GM19324 (cell line): Measurements from ENCODE around the gene RAMP1.
"Not testable (repeated sequence)": the region's sequence is repeated elsewhere in the genome, so short reads cannot be mapped to it uniquely, and the experiment has no call there.

Source experiments
- ATAC-seq: cut with Tn5 transposase; IDR thresholded peaks from one replicate; pipeline ENCODE4 v1.9.1; 2021; ENCODE audit warnings: mild to moderate bottlenecking, moderate library complexity; ENCODE audit not compliant: unreplicated experiment, low FRiP score

RAMP1 gene

GRCh38 chr2:237863102-237863511, 3.7 kb downstream of the RAMP1 start:
- ATAC-seq, result no peak

- ATAC-seq, result no peak
These were observed 4.4 kb downstream of the RAMP1 start for GRCh38 chr2:237863689-237864443.

GRCh38 chr2:237864444-237864931, 5.1 kb downstream of the RAMP1 start:
- ATAC-seq, result no peak

DNA sequence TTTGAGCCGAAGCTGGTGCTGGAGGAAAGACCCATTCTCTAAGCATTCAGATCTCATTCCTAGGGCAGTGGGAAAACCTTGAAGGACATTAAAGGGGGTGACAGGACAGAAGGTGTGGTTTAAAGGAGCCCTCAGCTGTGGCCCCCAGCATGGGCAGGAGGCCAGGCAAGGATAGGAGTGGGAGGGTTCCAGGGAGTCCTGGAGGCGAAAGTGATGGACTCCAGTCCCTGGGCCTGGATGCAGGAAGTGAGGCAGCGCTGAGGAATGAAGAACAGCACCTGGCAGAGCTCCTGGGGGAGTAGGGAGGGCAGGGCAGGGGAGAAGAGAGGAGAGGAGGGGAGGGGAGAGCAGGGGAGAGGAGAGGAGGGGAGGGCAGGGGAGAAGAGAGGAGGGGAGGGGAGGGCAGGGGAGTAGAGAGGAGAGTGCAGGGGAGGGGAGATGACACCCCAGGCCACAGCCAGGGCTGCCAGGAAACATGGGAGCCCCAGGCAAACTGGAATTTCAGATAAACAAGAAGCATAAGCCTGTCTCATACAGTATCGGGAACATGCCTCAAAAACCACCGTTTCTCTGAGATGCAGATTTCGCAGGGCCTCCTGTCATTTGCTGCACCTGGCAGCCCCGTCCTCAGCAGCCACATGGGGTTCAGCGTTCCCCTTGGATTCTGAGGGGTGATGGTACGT, 5.7 kb downstream of the RAMP1 start:
- ATAC-seq, result no peak

DNA sequence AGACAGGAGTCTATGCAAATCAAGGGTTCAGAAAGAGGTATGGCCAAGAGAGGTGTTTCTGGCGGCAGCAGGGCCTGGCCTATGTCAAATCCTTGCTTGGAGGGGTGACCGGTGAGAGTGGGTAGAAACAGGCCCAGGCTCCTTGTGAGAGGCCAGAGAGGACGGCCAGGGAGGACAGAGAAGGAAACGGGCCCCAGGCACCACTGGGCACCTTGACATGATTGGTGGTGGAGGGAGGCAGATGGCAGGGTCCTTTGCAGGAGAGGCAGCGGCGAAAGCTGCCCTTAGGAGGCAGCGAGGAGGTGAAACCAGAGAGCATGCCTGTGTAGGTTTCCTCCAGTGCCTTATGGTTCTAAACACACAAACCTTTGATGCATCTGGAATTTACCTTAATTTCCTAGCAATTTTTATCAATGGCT, 6.2 kb downstream of the RAMP1 start:
- ATAC-seq, result no peak

GRCh38 chr2:237866101-237866621, 6.7 kb downstream of the RAMP1 start:
- ATAC-seq, result no peak

- no peak for ATAC-seq
These were observed 8.0 kb downstream of the RAMP1 start for GRCh38 chr2:237867465-237867864.

GRCh38 chr2:237868074-237868473, 8.7 kb downstream of the RAMP1 start:
- not testable (repeated sequence) for ATAC-seq

GRCh38 chr2:237868631-237869342, 9.4 kb downstream of the RAMP1 start:
- ATAC-seq, result no peak

DNA sequence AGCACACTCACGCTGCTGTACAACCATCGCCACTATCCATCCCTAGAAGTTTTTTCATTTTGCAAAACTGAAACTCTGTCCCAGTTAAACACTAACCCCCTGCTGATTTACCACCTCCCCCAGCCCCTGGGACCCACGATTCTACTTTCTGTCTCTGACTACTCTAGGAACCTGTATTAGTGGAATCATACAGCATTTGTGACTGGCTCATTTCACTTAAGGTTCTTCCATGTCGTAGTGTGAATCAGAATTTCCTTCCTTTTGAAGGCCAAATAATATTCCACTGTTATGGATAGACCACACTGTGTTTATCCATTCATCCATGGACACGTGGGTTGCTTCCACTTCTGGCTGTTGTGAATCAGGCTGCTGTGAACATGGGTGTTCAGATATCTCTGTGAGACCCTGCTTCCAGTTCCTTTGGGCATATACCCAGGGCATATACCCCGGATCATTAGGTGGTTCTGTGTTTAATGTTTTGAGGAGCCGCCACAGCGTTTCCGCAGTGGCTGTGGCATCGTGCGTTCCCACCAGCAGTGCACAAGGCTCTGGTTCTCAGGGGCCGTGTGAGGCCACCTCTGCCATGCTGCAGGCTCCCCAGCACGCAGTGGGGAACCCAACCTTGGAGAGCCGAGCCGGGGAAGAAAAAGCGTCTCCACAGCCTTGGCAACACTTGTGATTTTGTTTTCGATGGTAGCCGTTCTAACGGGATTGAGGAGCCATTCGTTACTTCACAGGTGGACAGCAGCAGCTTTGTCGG, 10.1 kb downstream of the RAMP1 start:
- no peak for ATAC-seq

DNA sequence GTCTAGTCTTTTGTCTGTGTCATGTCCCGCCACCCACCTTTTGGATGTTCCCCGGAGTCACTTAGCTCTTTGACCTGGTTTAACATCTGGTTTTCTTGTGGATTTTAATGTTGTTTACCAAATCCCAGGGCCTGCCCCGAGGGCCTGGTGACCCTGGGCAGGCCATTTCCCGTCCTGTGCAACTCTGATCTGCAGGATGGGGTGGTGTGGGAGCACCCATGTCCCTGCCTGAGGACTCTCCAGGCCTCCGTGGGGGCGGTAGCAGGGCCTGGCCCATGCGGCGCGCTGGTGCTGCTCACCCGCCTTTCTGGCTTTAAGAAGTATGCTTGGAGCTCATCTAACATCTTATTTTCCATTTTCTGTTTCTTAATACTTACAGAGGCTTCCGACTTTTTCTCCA, 10.7 kb downstream of the RAMP1 start:
- ATAC-seq, result no peak

GRCh38 chr2:237870754-237871651, 11.6 kb downstream of the RAMP1 start:
- ATAC-seq, result no peak

GRCh38 chr2:237872178-237872887, 12.9 kb downstream of the RAMP1 start:
- ATAC-seq, result no peak

GRCh38 chr2:237873421-237873831, 14.0 kb downstream of the RAMP1 start:
- ATAC-seq, result no peak

DNA sequence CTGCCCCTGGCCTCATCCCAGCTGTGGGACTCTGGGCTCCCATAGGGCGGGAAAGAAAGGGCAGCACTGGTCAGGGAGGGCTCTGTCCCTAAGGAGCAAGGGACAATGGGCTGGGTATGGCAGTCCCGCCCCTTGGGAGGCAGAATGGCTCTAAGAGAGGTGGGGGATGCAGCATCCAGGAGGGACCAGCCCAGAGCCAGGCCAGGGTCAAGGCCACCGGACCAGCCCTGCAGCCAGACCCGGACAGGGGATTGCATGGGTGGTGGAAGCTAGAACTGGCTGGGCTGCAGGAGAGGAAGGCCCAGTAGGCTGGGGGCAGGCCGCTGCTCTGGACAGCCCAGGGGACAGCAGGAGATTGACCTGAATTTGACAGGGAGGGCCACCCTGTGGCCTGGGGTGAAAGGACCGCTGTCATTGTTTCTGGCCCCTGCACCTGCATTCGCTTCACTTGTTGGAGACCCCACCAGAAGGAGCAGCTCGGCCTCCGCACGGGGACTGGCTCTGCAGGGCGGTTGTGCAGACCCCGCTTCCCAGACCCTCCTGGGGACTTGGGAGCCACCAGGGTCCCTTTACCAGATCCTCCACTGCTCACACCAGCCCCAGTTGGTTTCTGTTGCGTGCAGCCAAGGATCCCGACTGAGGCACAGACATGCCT, 14.6 kb downstream of the RAMP1 start:
- ATAC-seq, result no peak

DNA sequence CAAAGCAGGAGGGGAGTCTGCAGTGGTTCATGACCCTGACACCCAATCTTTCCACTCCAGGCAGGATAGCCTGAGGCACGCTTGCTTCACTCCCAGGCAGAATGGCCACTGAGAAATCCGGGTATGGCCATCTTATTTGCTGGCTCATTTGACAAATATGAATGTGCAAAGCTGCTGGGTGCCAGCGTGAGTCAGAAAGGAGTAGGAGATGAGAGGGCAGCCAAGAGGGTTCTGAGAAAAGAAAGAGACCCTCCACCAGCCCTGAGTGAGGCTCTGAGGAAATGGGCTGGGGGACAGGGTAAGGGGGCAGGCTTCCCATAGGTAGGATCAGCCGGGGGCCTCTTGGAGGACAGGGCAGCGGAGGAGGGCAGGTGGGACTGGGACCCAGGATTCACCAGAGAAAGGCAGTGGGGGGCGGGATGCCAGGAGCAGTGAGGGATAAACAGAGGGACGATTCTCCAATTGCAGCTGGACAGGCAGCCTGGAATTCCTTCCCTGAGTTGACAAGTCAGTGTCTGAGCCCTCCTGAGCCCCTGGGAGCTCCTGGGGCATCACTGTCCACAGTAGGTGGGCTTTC, 15.2 kb downstream of the RAMP1 start:
- ATAC-seq, result no peak

DNA sequence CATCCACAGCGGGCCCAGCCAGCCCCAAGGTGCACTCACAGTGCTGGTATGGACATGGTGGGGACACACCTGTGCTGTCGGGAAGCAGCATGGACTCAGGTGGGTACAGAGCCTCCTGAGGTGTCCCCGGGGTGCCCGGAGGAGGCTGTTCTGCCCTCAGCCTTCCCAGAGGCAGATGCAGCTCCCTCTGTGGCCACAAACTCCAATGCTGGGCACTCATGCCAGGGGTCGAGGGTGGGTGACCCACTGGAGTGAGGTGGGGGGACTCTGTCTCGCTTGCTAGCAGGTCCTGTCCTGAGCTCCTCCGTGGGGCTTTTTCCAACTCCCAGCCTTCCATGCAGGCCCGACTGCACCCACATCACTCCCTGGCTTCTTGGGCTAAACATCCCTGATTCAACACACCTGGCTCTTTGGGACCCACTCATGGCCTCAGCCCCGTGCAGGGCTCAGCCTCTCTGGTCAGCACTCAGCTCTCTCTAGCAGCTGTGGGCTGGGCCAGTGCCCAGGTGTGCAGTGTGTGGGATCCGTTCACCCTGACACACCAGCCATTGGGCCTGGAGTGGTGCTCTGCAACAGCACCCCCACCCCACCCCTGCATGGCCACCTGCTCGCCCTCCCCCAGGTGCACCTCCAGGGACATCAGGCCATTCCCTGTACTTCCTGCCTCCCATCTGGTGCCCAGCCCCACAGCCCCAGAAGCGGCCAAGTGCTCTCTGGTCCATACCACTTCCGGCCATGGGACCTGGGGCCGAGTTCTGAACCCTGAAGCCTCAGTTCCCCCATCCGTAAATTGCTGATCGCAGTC, 16.0 kb downstream of the RAMP1 start:
- no peak for ATAC-seq
